GM23248 (cell line): ENCODE results near the gene FAM111A. TPM values are rescaled to one million over a fixed set of nuclear protein-coding genes. Genes with fewer than 3 reads are reported as not detected.

ENCODE experiments used
- DNase-seq: peaks from one replicate; pipeline ENCODE4 v3.0.0-alpha.2; 2015
- H2AFZ ChIP-seq: fragments of 200-600 bp; sonication (generic); 2 replicates; pipeline ENCODE4 v1.6.1; 2016; ENCODE audit warnings: antibody characterized with exemption
- H3F3A ChIP-seq: fragments of 200-600 bp; sonication (generic); 2 replicates; pipeline ENCODE4 v1.6.1; 2016; ENCODE audit warnings: mild to moderate bottlenecking, antibody characterized with exemption, mixed run types; ENCODE audit not compliant: insufficient read depth
- H3K27ac ChIP-seq: fragments of 200-600 bp; sonication (generic); 2 replicates; pipeline ENCODE4 v1.5.1; 2016; ENCODE audit warnings: mild to moderate bottlenecking
- H3K27me3 ChIP-seq: fragments of 200-600 bp; sonication (generic); replicated peaks from 2 replicates; pipeline ENCODE4 v1.6.1; 2016; ENCODE audit warnings: mild to moderate bottlenecking; ENCODE audit not compliant: insufficient read depth
- H3K36me3 ChIP-seq: fragments of 200-600 bp; sonication (generic); 2 replicates; pipeline ENCODE4 v1.6.1; 2016; ENCODE audit warnings: low read depth, mild to moderate bottlenecking
- H3K4me1 ChIP-seq: fragments of 200-600 bp; sonication (generic); 2 replicates; pipeline ENCODE4 v1.6.1; 2016; ENCODE audit warnings: mild to moderate bottlenecking; ENCODE audit not compliant: insufficient read depth
- H3K4me2 ChIP-seq: fragments of 200-600 bp; sonication (generic); one replicate; pipeline ENCODE4 v1.6.1; 2016; ENCODE audit warnings: mild to moderate bottlenecking; ENCODE audit not compliant: unreplicated experiment
- H3K4me3 ChIP-seq: fragments of 200-600 bp; sonication (generic); 2 replicates; pipeline ENCODE4 v1.5.1; 2016; ENCODE audit warnings: mild to moderate bottlenecking
- H3K79me2 ChIP-seq: fragments of 200-600 bp; sonication (generic); 2 replicates; pipeline ENCODE4 v1.6.1; 2016; ENCODE audit warnings: mild to moderate bottlenecking; ENCODE audit not compliant: insufficient read depth
- H3K9ac ChIP-seq: fragments of 200-600 bp; sonication (generic); 2 replicates; pipeline ENCODE4 v1.6.1; 2016; ENCODE audit warnings: mild to moderate bottlenecking
- H3K9me2 ChIP-seq: fragments of 200-600 bp; sonication (generic); 2 replicates; pipeline ENCODE4 v1.6.1; 2016; ENCODE audit warnings: mixed run types, mild to moderate bottlenecking, moderate library complexity; ENCODE audit not compliant: insufficient read depth
- H3K9me3 ChIP-seq: fragments of 200-600 bp; sonication (generic); one replicate; pipeline ENCODE4 v1.6.1; 2017; ENCODE audit warnings: low read depth
- H4K20me1 ChIP-seq: fragments of 200-600 bp; sonication (generic); 2 replicates; pipeline ENCODE4 v1.6.0; 2016; ENCODE audit not compliant: insufficient read depth
- EZH2 ChIP-seq: fragments of 200-600 bp; sonication (generic); IDR thresholded peaks from 2 replicates; pipeline ENCODE4 v1.6.1; 2018; ENCODE audit warnings: antibody characterized with exemption, mild to moderate bottlenecking; ENCODE audit not compliant: insufficient read depth, poor library complexity, severe bottlenecking
- EZH2phosphoT487 ChIP-seq: fragments of 200-600 bp; sonication (generic); IDR thresholded peaks from 2 replicates; pipeline ENCODE4 v1.6.1; 2018; ENCODE audit warnings: antibody characterized with exemption, moderate library complexity, mild to moderate bottlenecking, low read depth; ENCODE audit not compliant: insufficient read depth
- WGBS, 2 experiments: methylation state at CpG; one replicate each; pipeline ENCODE4 v1.1.6; 2015 to 2017; ENCODE audit warnings: low lambda C conversion rate in 2 of 2, low coverage in 1 of 2; ENCODE audit errors: missing lambda C conversion rate in 2 of 2; 5-methylcytosine and 5-hydroxymethylcytosine counted together
- in situ Hi-C: fragments of 300-500 bp; cut with MboI; formaldehyde crosslinking; loops from 2 replicates; pipeline ENCODE4 v1.15.0; 2020
- polyA plus RNA-seq: library from polyadenylated mRNA; unstranded; fragments of >200 nt; fragmentation: Nextera tagmentation; extraction: Ambion mirVana; gene quantifications from 2 replicates; pipeline ENCODE4 v1.2.1, GENCODE V29; 2016
- total RNA-seq: library from RNA; depleted of rRNA; stranded (reverse); fragments of >200 nt; shearing (Covaris generic); gene quantifications from 2 replicates; pipeline ENCODE4 v1.2.3, GENCODE V29; 2014

The FAM111A gene
- total and polyA plus RNA-seq, 2 experiments from 2014 or later = 31.6 to 32.3 TPM

DNA sequence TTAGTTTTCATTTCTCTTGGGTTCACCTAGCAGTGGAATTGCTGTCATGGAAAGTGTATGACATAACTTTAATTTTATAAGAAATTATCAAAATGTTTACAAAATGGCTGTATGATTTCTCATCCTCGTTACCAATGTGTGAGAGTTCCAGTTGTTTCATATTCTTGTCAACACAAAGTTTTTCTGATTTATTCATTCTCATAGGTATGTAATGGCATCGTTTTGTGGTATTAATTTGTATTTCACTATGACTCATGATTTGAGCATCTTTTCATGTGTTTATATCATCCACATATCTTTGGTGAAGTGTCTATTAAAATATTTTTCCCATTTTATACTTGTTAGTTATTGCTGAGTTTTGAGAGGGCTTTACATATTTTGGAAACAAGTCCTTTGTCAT lies 30.2 kb upstream of the FAM111A start:
- Histone ChIP-seq H3K27ac (no peak overlapping the region), H3K4me2 (peak overlapping the region; percentile 2), H3K4me1 (peaks cover 5% of the 10 kb centered on the region; the same call in 1 of the 2 replicates), H3K9me3 (peaks cover under 1% of the 10 kb centered on the region), H3K79me2 (no peaks in the 10 kb centered on the region), H4K20me1 (no peaks in the 10 kb centered on the region), H3F3A (no peaks in the 10 kb centered on the region), H3K27me3 (no peaks in the 10 kb centered on the region), H3K9ac (no peak overlapping the region), H2AFZ (no peak overlapping the region), H3K9me2 (no peaks in the 10 kb centered on the region), H3K36me3 (no peaks in the 10 kb centered on the region), H3K4me3 (no peak overlapping the region)
- TF ChIP-seq EZH2phosphoT487 (no peak), EZH2 (no peak)
- 46 to 47% methylated on average over 2 of the region's 2 CpGs for WGBS, 2 experiments
- in situ Hi-C loops = no loop called here
- peak; percentile 21 for DNase-seq

GRCh38 chr11:59114344-59114743 lies 28.3 kb upstream of the FAM111A start:
- H3K79me2 ChIP-seq = no peaks in the 10 kb centered on the region
- no peaks in the 10 kb centered on the region for H3K27me3 ChIP-seq
- no peak for DNase-seq
- no peak overlapping the region for H3K27ac ChIP-seq
- H3K9ac ChIP-seq = no peak overlapping the region
- no peaks in the 10 kb centered on the region for H4K20me1 ChIP-seq
- peaks cover 8% of the 10 kb centered on the region for H3K9me3 ChIP-seq
- in situ Hi-C loops = no loop called here
- H3K36me3 ChIP-seq = no peaks in the 10 kb centered on the region
- peaks cover 5% of the 10 kb centered on the region; the same call in 1 of the 2 replicates for H3K4me1 ChIP-seq
- 94 to 99% methylated on average over 3 of the region's 3 CpGs for WGBS, 2 experiments
- no peaks in the 10 kb centered on the region for H3K9me2 ChIP-seq
- H3K4me2 ChIP-seq = no peak overlapping the region
- no peaks in the 10 kb centered on the region for H3F3A ChIP-seq
- TF ChIP-seq EZH2 (no peak), EZH2phosphoT487 (no peak)
- H2AFZ ChIP-seq = no peak overlapping the region
- H3K4me3 ChIP-seq = no peak overlapping the region

DNA sequence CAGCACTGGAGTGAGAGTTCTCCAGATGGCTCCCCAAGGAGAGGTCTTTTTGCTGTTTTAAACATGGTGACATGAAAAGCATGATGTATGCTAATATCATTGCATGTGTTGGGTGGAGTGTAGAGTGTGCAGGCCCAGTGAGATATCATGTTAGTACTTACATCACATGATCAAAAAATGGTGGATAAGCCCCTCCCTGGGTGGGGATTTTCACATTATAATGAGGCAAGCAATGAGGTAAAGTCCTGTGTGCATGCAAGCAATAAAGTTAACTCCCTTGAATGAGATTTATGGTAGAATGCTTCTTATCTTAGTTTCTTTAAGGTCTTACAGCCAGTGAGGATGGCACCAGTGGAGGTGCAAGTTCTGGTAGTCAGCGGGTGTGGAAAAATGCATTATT lies 27.1 kb upstream of the FAM111A start:
- Histone ChIP-seq H3K79me2 (no peaks in the 10 kb centered on the region), H2AFZ (no peak overlapping the region), H3K4me3 (no peak overlapping the region), H3K27me3 (no peaks in the 10 kb centered on the region), H3K4me1 (peaks cover 5% of the 10 kb centered on the region; the same call in 1 of the 2 replicates), H3K9me2 (no peaks in the 10 kb centered on the region), H3K27ac (no peak overlapping the region), H4K20me1 (no peaks in the 10 kb centered on the region), H3F3A (no peaks in the 10 kb centered on the region), H3K9me3 (peaks cover 8% of the 10 kb centered on the region), H3K9ac (no peak overlapping the region), H3K36me3 (no peaks in the 10 kb centered on the region), H3K4me2 (no peak overlapping the region)
- no peak for TF ChIP-seq EZH2phosphoT487
- TF ChIP-seq EZH2 = no peak
- no peak for DNase-seq
- in situ Hi-C loops = no loop called here
- WGBS, 2 experiments = 77 to 93% methylated on average over 1 of the region's 1 CpG

DNA sequence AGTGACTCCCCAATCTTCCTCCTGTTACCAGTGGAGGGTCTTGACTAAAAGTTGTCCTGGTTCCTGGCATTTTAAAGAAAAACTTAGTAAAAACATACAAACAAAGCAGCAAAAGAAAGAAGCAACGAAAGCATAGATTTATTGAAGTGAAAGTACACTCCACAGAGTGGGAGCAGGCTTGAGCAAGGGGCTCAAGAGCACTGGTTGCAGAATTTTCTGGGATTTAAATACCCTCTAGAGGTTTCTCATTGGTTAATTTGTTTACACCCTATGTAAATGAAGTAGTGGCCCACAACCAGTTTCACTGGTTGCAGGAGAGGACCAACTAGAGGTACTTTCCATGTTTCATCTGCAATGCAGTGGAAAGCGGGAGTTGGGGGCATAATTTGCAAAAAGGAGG lies 24.9 kb upstream of the FAM111A start:
- Histone ChIP-seq H3K27me3 (no peaks in the 10 kb centered on the region), H3K4me1 (no peaks in the 10 kb centered on the region), H3F3A (no peaks in the 10 kb centered on the region), H3K27ac (no peak overlapping the region), H4K20me1 (no peaks in the 10 kb centered on the region), H3K9ac (no peak overlapping the region), H3K9me3 (peaks cover 8% of the 10 kb centered on the region), H3K36me3 (no peaks in the 10 kb centered on the region), H3K4me2 (no peak overlapping the region), H3K79me2 (no peaks in the 10 kb centered on the region), H2AFZ (no peak overlapping the region), H3K4me3 (no peak overlapping the region), H3K9me2 (no peaks in the 10 kb centered on the region)
- no peak for TF ChIP-seq EZH2
- TF ChIP-seq EZH2phosphoT487 = no peak
- in situ Hi-C loops = no loop called here
- WGBS, 2 experiments = 70 to 77% methylated on average over 2 of the region's 2 CpGs
- no peak for DNase-seq

GRCh38 chr11:59119826-59120225 lies 22.8 kb upstream of the FAM111A start:
- no peaks in the 10 kb centered on the region for H3K4me1 ChIP-seq
- H4K20me1 ChIP-seq = no peaks in the 10 kb centered on the region
- H3K9me3 ChIP-seq = peaks cover 8% of the 10 kb centered on the region
- no peak for TF ChIP-seq EZH2phosphoT487
- no peak for TF ChIP-seq EZH2
- H3K4me3 ChIP-seq = no peak overlapping the region
- H3K36me3 ChIP-seq = no peaks in the 10 kb centered on the region
- no peak overlapping the region for H3K4me2 ChIP-seq
- DNase-seq = no peak
- H2AFZ ChIP-seq = no peak overlapping the region
- H3K27me3 ChIP-seq = no peaks in the 10 kb centered on the region
- no peaks in the 10 kb centered on the region for H3F3A ChIP-seq
- no peak overlapping the region for H3K27ac ChIP-seq
- H3K9me2 ChIP-seq = no peaks in the 10 kb centered on the region
- H3K9ac ChIP-seq = no peak overlapping the region
- in situ Hi-C loops = no loop called here
- H3K79me2 ChIP-seq = no peaks in the 10 kb centered on the region
